ENCODE data around the gene PALMD.

DNA sequence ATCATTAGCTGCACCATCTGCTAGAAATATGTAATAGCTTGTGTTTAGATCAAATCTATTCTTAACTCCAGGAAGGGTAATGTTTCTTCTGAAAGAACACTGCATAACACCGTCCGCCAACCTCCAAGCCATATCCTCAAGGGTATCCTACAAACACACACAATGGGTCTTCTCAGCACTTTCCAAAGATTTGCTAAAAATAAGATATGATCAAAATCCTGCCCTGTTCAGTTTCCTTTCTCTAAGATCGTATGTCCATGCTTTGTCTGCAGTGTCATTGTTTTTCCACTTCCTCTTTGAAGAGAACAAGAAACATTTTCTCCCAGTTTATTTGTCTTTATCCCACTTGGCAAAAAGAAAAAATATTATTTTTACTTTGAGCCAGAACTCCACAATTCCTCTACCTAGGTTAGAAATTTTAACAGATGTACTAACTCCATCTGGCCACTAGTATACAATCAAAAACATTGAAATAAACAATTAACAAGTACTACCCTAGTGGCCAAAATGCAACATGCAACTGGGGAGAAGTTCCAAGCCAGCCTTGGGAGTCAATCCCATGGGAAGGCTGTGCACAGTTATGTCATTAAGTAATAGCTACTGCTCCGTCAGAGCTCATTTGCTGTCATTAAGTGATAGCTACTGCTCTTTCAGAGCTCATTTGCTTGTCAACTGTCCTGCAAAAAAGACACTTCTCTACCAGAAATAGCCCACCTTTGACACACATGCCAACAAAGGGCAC, 82.8 kb downstream of the PALMD start:
- TF ChIP-seq EZH2 (IDR thresholded peaks at IDR 0.05; ENCODE audit: low read depth, low read length, severe bottlenecking): no peak
- no peak for TF ChIP-seq BACH1 (IDR thresholded peaks at IDR 0.05; ENCODE audit: low read length)
- no peak for TF ChIP-seq GTF2F1 (IDR thresholded peaks at IDR 0.05; ENCODE audit: borderline replicate concordance, low read depth, low read length)
- TF ChIP-seq EP300 (IDR thresholded peaks at IDR 0.05; ENCODE audit: borderline replicate concordance in 1 of 2, low read depth in 2 of 2, low read length in 2 of 2): no peak
- TF ChIP-seq, protein P1, sequence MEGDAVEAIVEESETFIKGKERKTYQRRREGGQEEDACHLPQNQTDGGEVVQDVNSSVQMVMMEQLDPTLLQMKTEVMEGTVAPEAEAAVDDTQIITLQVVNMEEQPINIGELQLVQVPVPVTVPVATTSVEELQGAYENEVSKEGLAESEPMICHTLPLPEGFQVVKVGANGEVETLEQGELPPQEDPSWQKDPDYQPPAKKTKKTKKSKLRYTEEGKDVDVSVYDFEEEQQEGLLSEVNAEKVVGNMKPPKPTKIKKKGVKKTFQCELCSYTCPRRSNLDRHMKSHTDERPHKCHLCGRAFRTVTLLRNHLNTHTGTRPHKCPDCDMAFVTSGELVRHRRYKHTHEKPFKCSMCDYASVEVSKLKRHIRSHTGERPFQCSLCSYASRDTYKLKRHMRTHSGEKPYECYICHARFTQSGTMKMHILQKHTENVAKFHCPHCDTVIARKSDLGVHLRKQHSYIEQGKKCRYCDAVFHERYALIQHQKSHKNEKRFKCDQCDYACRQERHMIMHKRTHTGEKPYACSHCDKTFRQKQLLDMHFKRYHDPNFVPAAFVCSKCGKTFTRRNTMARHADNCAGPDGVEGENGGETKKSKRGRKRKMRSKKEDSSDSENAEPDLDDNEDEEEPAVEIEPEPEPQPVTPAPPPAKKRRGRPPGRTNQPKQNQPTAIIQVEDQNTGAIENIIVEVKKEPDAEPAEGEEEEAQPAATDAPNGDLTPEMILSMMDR (IDR thresholded peaks at IDR 0.05; ENCODE audit: control extremely low read depth in 1 of 3, insufficient read depth in 1 of 3, low read depth in 1 of 3, low read length in 3 of 3): peak; percentile 42 to 99 (median 78)
- TF ChIP-seq SUZ12 (IDR thresholded peaks at IDR 0.05; ENCODE audit: low read length): no peak
- TF ChIP-seq POLR2AphosphoS5 (IDR thresholded peaks at IDR 0.05; ENCODE audit: low read depth, low read length): no peak
- TF ChIP-seq, protein P2, sequence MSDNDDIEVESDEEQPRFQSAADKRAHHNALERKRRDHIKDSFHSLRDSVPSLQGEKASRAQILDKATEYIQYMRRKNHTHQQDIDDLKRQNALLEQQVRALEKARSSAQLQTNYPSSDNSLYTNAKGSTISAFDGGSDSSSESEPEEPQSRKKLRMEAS (IDR thresholded peaks at IDR 0.05): no peak
- TF ChIP-seq POLR2A (IDR thresholded peaks at IDR 0.05; ENCODE audit: control extremely low read depth in 1 of 2, low read depth in 2 of 2, low read length in 2 of 2): no peak
- TF ChIP-seq CREB1 (IDR thresholded peaks at IDR 0.05): no peak
- TF ChIP-seq, protein P3, sequence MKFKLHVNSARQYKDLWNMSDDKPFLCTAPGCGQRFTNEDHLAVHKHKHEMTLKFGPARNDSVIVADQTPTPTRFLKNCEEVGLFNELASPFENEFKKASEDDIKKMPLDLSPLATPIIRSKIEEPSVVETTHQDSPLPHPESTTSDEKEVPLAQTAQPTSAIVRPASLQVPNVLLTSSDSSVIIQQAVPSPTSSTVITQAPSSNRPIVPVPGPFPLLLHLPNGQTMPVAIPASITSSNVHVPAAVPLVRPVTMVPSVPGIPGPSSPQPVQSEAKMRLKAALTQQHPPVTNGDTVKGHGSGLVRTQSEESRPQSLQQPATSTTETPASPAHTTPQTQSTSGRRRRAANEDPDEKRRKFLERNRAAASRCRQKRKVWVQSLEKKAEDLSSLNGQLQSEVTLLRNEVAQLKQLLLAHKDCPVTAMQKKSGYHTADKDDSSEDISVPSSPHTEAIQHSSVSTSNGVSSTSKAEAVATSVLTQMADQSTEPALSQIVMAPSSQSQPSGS (IDR thresholded peaks at IDR 0.05; ENCODE audit: low read length): no peak
- TF ChIP-seq RXRA (IDR thresholded peaks at IDR 0.05; ENCODE audit: insufficient read depth, low read depth, low read length): no peak
- peak in 1 of 2 experiments; percentile 8; a peak in 1 of 4 replicates for TF ChIP-seq RAD21 (IDR thresholded peaks at IDR 0.05 in 1 of 2, conservative IDR thresholded peaks at IDR 0.05 in 1 of 2; ENCODE audit: low read depth in 2 of 2, low read length in 2 of 2)
